Measurements from ENCODE around the gene TEDC2.
"Not testable (repeated sequence)": the region's sequence is repeated elsewhere in the genome, so short reads cannot be mapped to it uniquely, and the experiment has no call there.

Gene TEDC2, protein sequence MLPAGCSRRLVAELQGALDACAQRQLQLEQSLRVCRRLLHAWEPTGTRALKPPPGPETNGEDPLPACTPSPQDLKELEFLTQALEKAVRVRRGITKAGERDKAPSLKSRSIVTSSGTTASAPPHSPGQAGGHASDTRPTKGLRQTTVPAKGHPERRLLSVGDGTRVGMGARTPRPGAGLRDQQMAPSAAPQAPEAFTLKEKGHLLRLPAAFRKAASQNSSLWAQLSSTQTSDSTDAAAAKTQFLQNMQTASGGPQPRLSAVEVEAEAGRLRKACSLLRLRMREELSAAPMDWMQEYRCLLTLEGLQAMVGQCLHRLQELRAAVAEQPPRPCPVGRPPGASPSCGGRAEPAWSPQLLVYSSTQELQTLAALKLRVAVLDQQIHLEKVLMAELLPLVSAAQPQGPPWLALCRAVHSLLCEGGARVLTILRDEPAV

DNA sequence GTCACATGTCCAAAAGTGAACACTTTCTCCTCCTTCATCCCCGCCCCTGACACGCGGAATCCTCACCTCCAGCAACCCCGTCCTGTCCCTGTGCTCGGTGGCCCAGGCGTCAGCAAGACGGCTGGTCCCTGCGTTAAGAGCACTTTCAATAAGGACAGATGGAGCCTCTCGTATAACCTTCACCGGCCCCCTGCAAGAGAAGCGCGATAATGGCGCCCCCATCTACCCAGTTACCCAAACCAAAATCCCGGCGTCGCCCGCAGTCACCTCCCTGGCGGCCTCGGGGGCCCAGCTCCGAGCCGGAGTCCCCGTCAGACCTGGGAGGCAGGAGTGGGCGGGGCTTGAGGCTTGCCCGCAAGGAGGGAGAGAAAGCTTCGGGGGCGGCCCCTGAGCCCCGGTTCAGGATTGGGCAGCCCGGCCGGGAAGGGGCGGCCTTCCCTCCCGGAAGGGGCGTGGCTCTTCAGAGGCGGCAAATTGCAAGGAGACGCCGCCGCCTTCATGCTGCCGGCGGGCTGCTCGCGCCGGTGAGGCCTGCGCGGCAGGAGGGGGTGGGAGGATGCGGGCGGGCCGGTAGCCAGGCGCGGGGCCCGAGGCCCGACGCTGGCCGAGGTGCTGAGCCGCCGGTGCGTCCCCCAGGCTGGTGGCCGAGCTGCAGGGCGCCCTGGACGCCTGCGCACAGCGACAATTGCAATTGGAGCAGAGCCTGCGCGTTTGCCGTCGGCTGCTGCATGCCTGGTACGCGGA lies at the start of gene TEDC2:
TEDC2 (plus strand) TSS at position 463 of the 744 bp plus-strand sequence; CDS start at position 499, 36 bp downstream.
- DNase-seq (ENCODE audit: low spot score) = peak; percentile 97

- no peak for DNase-seq (ENCODE audit: low spot score)
Measured at GRCh38 chr16:2415085-2415484, 44.8 kb upstream of the TEDC2 start.

GRCh38 chr16:2420035-2420434 lies 39.9 kb upstream of the TEDC2 start:
- DNase-seq (ENCODE audit: low spot score) = no peak

DNA sequence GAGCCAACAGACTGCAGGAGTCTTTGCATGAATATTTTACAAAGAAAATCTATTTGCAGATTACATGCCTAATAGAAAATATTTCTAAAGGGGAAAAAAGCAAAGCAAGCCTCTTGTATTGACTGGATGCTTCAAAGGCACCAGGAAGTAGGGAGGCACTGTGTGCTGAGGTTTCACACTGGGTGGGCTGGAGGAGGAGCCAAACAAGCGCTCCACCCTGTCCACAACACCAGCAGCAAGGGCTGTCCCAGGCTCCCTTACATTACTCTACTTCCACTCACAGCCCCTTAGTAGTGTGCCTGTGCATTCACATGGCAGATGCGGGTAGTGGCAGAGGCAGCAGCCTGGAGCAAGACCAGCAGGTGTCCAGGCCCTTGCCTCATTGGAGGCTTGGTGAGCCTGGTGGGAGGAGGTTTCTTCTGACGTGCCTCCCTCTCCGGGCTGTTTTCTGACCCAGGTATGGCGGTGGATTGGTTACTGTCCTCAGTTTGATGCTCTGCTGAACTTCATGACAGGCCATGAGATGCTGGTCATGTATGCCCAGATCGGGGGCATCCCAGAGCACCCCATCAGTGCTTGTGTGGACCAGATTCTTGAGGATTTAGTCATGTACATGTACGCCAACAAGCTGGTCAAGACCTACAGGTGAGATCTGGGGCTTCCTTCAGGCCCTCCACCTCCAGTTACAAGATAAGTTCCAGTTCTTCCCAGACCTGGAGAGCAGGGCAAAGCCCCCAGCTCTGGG lies 37.6 kb upstream of the TEDC2 start:
- no peak for DNase-seq (ENCODE audit: low spot score)

- no peak for DNase-seq (ENCODE audit: low spot score)
Measured at GRCh38 chr16:2424061-2425007, 35.6 kb upstream of the TEDC2 start.

DNA sequence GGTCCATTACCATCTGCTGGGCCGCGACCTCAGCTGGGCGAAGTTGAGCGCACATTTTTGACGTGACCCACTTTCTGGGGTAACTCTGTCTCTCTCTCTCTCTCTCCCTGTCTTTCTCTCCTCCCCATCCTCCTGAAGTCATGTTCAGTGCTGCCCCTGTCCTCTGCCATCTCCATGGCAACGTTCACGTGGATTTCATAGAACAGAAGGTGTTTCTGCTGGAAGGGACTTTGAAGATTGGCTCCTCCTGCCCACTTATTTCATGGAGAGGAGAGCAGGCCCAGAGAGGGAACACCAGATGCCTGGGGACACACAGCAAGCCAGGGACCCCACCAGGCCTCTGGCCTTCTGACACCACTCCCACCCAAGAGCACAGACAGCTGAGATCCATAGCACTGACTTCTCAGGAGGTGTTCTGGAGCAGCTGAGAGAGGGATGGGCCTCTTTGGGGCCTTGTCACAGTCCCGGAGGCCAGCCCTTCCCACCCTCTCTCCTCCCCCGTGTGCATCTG lies 34.8 kb upstream of the TEDC2 start:
- peak; percentile 70 for DNase-seq (ENCODE audit: low spot score)

DNA sequence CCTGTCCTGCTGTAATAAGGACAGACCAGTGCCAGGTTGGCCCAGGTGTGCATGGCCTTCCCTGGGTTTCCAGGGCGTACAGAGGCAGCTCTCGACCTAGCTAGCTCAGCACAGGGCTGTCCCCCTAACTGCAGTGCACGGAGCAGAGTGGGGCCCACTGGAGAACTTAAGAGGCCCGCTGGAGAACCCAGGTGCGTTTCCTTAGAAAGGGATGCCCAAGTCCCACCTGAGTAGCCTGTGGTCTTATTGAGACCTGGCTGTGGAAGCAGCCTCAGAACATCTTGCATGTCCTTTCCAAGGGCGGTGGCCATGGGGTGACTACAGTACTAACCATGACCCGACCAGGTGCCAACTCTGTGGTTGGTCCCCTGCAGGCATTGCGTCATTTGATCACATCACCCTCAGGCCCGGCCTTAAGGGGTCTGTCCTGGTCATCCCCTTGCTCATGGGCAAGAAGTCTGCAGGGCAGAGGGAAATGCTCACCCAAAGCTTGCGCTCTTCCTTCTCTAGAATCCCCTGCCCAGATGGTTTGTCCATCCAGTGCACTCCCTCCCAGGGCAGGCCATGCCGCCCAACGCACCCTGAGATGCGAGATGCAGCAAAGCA lies 34.0 kb upstream of the TEDC2 start:
- DNase-seq (ENCODE audit: low spot score) = no peak

DNA sequence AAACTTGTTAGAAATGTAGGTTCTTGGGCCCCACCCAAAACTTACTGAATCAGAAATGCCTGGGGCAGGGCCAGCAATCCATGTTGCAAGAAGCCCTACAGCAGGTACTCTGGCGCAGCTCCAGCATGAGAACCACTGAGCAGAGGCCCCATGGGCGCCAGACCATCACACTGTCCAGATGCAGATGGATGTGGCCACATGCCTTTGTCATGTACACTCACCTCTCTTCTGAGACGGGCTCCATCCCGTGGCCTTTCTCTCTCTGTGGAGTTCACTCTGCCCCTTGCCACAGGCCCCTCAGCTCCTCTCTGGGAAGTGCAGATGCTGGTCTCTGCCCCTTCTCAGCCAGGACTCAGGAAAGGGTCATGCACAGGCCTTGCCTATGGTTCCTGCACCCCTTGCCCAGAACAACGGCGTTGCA lies 33.0 kb upstream of the TEDC2 start:
- no peak for DNase-seq (ENCODE audit: low spot score)

- no peak for DNase-seq (ENCODE audit: low spot score)
Measured at GRCh38 chr16:2427526-2427925, 32.4 kb upstream of the TEDC2 start.

GRCh38 chr16:2428051-2428783 lies 31.7 kb upstream of the TEDC2 start:
- DNase-seq (ENCODE audit: low spot score) = no peak

DNA sequence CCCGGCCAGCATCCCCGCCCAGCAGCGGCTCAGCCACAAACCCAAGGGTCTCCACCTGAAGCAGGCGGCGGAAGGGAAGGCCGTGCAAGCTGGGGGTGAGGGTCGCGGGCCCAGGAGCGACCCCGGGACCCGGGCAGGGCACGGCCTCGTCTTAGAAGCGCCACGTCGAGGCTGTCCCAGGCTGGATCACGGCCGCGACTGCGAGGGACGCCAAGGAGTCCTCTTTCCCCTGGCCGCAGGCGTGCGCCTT lies 31.2 kb upstream of the TEDC2 start:
- DNase-seq (ENCODE audit: low spot score) = no peak

DNA sequence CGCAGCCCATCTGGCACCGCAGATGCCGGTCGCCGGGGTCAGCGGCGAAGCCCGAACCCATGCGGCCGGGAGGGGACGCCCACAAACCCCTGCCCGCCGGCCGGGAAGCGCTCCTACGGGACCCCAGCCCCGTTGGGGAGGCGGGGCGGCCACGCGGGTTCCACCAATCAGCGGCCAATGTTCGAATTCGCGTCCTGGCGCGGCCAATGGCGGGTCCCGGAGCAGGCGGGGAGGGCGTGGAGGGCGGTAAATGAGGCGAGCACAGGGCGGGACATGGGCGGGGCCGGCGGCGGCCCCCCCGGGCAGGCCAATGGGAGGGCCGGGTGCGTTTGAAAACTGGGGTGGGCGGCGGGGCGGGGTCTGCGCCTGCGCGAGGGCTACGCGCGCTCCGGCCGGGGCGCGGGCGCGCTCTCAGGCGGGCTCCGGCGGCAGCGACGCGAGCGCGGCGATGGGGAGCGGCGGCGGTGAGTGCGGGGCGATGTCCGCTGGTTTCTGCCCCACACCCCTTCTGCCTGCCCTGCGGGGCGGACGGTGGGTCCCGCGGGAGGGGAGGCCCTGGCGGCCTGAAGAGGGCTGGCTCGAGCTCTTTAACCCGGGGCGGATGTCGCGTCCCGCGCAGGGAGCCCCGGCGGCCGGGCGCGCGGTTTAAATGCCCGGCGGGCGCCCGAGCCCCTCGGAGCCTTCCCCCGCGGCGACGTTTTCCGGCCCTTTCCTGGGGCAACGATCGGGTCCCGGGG lies 30.7 kb upstream of the TEDC2 start, which contains the start of gene CCNF:
CCNF (plus strand) TSS at position 414 of the 737 bp plus-strand sequence; CDS start at position 449, 35 bp downstream.
- peak; percentile 95 for DNase-seq (ENCODE audit: low spot score)

- DNase-seq (ENCODE audit: low spot score) = peak; percentile 70
Measured at GRCh38 chr16:2429771-2430663, 29.9 kb upstream of the TEDC2 start.

DNA sequence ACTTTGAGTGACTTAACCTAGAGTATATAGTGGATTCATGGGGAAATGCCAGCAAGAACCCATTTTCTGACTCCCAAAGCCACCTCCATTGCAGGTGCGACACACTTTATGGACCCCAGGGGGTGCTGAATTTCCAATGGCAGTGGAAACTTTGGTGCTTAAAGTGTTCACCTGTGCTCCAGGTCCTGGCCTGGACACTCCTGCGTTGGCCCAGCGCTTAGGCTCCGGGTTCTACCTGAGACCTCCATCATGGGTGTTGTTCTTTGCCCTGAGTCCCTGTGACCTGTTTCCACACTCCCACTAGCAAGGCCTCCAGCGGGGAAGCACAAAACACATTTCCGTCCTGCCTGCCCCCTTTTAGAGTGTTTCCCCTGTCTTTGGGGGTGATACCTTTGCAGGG lies 27.6 kb upstream of the TEDC2 start:
- no peak for DNase-seq (ENCODE audit: low spot score)

- no peak for DNase-seq (ENCODE audit: low spot score)
Measured at GRCh38 chr16:2432801-2433505, 27.0 kb upstream of the TEDC2 start.

DNA sequence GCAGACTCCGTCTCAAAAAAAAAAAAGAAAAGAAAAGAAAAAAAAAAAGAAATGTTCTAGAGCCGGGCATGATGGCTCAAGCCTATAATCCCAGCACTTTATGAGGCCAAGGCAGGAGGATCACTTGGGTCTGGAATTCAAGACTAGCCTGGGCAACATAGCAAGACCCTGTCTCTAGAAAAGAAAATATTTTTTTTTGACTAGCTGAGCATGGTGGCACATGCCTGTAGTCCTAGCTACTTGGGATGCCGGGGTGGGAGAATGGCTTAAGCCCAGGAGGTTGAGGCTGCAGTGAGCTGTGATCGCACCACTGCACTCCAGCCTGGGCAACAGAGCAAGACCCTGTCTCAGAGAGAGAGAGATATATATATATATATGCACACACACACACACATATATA lies 24.7 kb upstream of the TEDC2 start:
- not testable (repeated sequence) for DNase-seq (ENCODE audit: low spot score)

DNA sequence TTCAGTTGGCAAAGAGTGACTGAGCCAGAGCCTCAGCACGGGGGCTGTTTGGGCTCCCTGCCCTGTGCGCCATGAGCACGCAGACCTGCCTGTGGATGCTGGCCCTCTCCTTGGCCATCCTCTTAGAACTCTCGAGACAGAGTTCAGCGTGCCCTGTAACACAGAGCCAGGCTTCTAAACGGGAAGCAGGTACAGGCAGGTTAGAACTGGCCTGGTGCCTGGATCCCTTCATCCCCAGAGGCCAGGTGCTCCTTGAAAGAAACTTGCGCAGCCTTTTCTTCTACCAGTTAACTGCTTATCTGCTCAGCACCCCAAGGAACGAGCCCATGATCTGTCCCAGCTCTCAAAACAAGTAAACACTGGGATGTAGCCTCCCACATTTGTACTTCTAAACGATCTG lies 23.8 kb upstream of the TEDC2 start:
- no peak for DNase-seq (ENCODE audit: low spot score)
